Erythroblast (primary cell): ENCODE measurements around the gene NHS.

ENCODE experiments used
- GATA1 ChIP-seq: IDR thresholded peaks from 2 replicates; pipeline ENCODE4 v1.6.1; 2011; ENCODE audit warnings: low read depth, mild to moderate bottlenecking, control low read depth, low read length, moderate library complexity
- POLR2A ChIP-seq: IDR thresholded peaks from 2 replicates; pipeline ENCODE4 v1.6.1; 2011; ENCODE audit warnings: mild to moderate bottlenecking, low read length

DNA sequence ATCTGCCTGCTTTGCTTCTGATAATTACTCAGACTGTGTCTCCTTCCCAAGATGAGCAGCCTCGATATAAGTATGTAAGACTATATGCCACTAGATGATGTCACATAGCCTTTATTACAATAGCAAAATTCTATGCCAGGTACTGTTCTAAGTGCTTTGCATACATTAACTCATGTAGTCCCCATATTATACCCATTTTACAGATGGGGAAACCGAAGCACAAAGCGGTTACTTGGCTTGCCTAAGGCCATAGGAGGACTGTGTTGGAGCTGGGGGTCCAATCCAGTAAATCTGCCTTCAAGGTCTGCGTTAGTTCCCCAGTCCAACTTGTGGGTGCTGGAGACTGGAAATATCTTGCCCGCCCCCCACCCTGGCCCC lies 361.5 kb downstream of the NHS start:
- TF ChIP-seq POLR2A: no peak
- no peak for TF ChIP-seq GATA1
